Activated CD8-positive, alpha-beta memory T cell treated with anti-CD3 and anti-CD28 coated beads, Interleukin-2, amount 50 U/mL, for 48 hours (primary cell): Measurements from ENCODE around the gene ZC3H15.
"Not testable (repeated sequence)": the region's sequence is repeated elsewhere in the genome, so short reads cannot be mapped to it uniquely, and the experiment has no call there.

ENCODE experiments used
- DNase-seq: peaks from one replicate; pipeline ENCODE4 v3.0.0-alpha.2; 2020

Gene ZC3H15

GRCh38 chr2:186485871-186486650 is at the start of gene ZC3H15:
TSS of gene ZC3H15 (plus strand) at chr2:186486260. CDS start at chr2:186486383, 123 bp downstream.
- DNase-seq = peak; percentile 95

- no peak for DNase-seq
Measured at GRCh38 chr2:186437719-186438118, 48.3 kb upstream of the ZC3H15 start.

GRCh38 chr2:186439673-186440095 is 46.4 kb upstream of the ZC3H15 start:
- DNase-seq = not testable (repeated sequence)

- DNase-seq = no peak
Measured at GRCh38 chr2:186440506-186440905, 45.6 kb upstream of the ZC3H15 start.

- no peak for DNase-seq
Measured at GRCh38 chr2:186442885-186443284, 43.2 kb upstream of the ZC3H15 start.

GRCh38 chr2:186443851-186444250 is 42.2 kb upstream of the ZC3H15 start:
- no peak for DNase-seq

- no peak for DNase-seq
Measured at GRCh38 chr2:186445506-186445905, 40.6 kb upstream of the ZC3H15 start.

GRCh38 chr2:186455613-186456012 is 30.4 kb upstream of the ZC3H15 start:
- no peak for DNase-seq

GRCh38 chr2:186456941-186457340 is 29.1 kb upstream of the ZC3H15 start:
- DNase-seq = no peak

GRCh38 chr2:186457908-186458307 is 28.2 kb upstream of the ZC3H15 start:
- DNase-seq = no peak

GRCh38 chr2:186459009-186459408 is 27.1 kb upstream of the ZC3H15 start:
- no peak for DNase-seq

GRCh38 chr2:186460465-186460864 is 25.6 kb upstream of the ZC3H15 start:
- no peak for DNase-seq

- DNase-seq = no peak
Measured at GRCh38 chr2:186466743-186467142, 19.3 kb upstream of the ZC3H15 start.

GRCh38 chr2:186467421-186467820 is 18.6 kb upstream of the ZC3H15 start:
- DNase-seq = no peak

- not testable (repeated sequence) for DNase-seq
Measured at GRCh38 chr2:186472722-186473493, 13.2 kb upstream of the ZC3H15 start.

GRCh38 chr2:186474239-186474638 is 11.8 kb upstream of the ZC3H15 start:
- DNase-seq = not testable (repeated sequence)

GRCh38 chr2:186477790-186478189 is 8.3 kb upstream of the ZC3H15 start:
- DNase-seq = no peak

GRCh38 chr2:186480991-186481390 is 5.1 kb upstream of the ZC3H15 start:
- DNase-seq = no peak

GRCh38 chr2:186484062-186484735 is 1.9 kb upstream of the ZC3H15 start:
- DNase-seq = no peak

- no peak for DNase-seq
Measured at GRCh38 chr2:186485576-186485870, 537 bp upstream of the ZC3H15 start.

- DNase-seq = no peak
Measured at GRCh38 chr2:186486651-186487647, 889 bp downstream of the ZC3H15 start.

- DNase-seq = no peak
Measured at GRCh38 chr2:186493564-186494085, 7.6 kb downstream of the ZC3H15 start.
